Activated T-helper 9 cell treated with anti-CD3 and anti-CD28 coated beads, Interleukin-2, amount 50 U/mL, for 16 hours (primary cell): ENCODE results near the gene HS3ST6.
"Not testable (repeated sequence)": the region's sequence is repeated elsewhere in the genome, so short reads cannot be mapped to it uniquely, and the experiment has no call there.

Experiments used
- DNase-seq: peaks from one replicate; pipeline ENCODE4 v3.0.0-alpha.2; 2020; ENCODE audit warnings: low read depth

HS3ST6 gene

DNA sequence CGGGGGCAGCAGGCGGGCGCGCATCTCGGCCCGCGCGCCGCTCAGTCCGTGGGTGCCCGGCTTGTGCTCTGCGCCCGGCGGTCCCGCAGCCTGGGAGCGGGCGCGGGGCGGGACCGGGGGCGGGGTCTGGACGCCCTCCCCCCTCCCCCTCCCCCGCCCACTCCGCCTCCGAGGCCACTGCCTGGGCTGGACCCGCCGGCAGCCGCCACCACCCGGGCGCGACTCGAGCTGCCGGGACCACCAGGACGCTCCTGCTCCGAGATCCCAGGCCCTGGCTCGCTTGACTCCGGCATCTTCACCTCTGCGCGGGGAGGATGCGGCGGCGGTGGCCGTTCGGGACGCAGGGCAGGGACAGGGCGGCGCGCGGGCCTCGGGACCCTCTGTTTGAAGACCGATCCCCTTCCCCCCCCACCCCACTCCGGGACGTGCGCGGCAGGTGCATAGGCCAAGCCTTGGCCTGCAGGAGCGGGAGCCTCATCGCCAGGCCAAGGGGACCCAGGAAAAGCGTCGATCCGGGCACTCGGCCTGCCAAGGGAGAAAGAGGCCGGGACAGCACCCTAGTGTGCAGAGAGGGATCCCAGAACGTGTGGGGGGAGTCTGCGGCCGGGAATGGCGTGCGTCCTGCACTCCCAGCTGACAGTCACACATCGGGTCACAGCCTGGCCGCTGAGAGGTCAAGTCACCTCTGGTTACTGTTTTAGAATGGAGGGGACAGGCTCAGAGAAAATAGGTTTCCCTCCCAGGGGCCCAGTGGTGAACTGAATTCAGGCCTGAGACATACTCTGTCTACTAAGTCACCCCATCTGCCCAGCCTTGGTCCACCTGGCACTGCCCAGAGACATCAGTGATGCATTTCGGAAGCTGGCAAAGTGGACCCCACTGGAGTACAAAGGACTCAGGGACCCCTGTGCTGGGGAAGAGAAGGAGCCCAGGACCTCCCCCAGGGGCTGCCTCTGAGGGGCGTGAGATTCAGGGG, at the start of gene HS3ST6:
HS3ST6 (minus strand) TSS at position 65 of the 976 bp plus-strand sequence. CDS start 92 bp downstream, outside the sequence.
- DNase-seq = no peak

GRCh38 chr16:1966460-1966859, 48.2 kb upstream of the HS3ST6 start, which contains the start of gene RNF151:
TSS of gene RNF151 (plus strand) at chr16:1966856. CDS start at chr16:1966882, 26 bp downstream.
- no peak for DNase-seq

DNA sequence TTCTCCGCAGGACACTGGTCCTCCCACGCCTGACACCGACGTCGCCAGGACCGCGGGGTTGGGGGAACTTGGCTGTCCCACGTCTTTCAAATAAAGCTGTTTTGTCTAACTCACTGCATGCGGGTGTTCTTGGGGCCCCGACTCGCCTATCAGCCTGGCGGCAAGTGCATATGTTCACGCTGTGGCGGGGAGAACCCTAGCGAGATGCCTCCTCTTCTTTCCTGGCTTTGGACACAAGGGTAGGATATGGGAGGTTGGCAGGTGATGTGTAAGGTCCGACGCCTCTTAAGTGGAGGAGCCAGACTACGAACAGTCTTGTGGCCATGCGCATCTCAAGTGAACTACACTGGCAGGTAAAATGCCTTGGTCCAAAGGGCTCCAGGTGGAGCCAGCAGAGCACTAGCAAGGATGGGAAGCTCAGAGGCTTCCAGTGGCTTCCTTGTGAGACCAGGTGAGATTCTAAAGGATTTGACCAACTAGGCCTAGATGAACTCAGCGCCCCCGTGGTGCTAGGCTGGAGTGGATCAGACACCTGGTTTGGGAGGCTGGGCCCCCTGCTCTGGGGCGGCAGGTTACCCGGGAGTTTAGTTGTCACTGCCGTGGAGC, 47.3 kb upstream of the HS3ST6 start:
- no peak for DNase-seq

GRCh38 chr16:1964506-1965395, 46.5 kb upstream of the HS3ST6 start, which contains the start of gene RPS2:
TSS of gene RPS2 (minus strand) at chr16:1964826. CDS start at chr16:1964625, 201 bp downstream.
- DNase-seq = peak; percentile 98

DNA sequence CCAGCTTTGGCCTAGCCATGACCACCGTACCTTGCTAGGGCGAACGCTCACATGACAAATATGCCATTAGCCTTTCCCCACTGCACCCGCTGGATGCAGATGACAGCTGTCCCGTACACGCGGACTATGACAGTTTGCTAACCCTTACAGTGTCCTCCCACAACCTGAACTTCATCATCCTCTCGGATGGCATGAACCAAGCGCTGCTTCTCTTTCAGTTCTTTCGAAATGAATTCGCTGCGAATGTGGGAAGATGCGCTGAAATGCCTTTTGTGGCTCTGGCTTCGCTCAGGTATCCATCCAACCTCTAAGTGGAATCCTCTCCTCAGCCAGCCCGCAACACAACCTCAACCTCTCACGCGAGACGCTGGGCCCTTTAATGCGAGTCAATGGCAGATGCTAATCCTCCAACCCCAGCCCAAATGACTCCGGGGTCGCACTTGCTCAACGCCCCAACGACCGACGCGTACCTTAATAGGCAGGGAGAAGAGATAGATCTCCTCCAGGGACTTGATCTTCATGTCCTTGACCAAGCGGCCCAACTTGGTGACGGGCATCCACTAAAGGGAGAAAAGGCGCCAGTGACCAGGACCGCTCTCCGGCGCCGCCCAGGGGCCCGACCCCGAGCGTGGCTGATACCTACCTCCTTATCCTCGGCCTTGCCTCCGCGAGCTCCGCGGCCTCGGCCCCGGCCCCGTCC, 45.7 kb upstream of the HS3ST6 start:
- no peak for DNase-seq

DNA sequence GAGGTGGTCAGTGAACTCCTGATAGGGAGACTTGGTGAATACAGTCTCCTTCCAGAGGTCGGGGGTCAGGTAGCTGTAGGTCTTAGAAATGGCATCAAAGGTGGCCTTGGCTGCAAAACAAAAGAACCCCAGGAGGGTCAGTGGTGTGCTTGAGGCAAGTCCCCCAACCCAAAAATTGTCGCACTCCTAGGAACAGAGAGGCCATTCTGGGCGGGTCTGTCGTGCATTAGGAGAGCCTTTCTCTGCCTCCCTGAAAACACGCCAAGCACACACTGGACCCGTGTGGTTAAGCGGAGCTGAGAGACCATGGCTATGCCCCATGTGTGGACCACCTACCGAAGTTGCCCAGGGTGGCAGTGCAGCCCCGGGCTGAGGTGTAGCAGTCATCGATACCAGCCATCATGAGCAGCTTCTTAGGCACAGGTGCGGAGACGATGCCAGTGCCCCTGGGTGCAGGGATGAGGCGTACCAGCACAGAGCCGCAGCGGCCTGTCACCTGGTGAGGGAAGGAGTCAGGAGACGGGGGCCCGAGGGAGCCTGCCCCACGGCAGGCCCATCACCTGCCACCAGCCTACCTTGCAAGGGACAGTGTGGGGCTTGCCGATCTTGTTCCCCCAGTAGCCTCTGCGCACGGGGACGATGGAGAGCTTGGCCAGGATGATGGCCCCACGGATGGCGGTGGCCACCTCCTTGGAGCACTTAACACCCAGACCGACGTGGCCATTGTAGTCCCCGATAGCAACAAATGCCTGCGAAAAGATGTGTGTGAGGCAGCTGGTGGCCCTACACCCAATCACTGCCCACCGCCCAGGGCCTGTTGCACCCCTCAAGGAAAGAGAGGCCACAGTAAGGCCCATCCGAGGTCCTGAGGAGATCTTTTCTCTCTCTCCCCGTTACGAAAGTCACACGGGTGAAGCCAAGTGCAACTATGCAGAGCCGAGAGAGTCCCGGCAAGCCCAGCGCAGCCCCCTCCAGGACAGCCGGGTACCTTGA, 44.2 kb upstream of the HS3ST6 start:
- not testable (repeated sequence) for DNase-seq

- no peak for DNase-seq
Measured at GRCh38 chr16:1961651-1962067, 43.4 kb upstream of the HS3ST6 start.

GRCh38 chr16:1960665-1961630, 42.7 kb upstream of the HS3ST6 start:
- DNase-seq = no peak

DNA sequence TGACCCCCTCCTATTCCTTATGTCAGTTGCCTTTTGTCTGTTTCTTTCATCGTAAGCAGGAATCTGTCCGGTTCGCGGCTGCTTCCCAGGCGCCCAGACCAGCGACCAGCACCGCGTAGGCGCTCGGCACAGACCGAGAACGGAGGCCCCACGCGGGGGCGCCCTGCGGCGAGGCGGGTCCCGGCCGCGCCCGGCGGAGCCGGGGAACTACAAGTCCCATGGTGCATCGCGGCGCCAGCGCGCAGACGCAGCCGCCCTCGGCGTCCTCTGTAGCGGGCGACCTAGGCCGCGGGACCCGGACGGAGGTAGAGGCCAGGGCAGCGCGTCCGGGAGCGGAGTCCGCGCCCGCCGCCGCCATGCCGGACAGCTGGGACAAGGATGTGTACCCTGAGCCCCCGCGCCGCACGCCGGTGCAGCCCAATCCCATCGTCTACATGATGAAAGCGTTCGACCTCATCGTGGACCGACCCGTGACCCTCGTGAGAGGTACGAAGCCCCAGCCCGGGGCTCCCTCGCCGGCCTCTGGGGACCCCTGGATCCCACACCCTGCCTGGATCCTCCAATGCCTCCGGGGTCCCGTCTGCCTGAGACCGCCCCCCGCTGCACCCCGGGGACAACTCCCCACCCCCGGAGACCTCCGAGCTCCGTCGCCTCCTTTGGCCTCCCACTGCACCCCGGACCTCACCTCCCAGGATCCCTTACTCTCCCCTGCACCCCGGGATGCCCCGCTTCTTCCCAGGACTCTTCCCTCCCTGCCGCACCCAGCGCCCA, 41.2 kb upstream of the HS3ST6 start, which contains the start of gene NDUFB10:
NDUFB10 (plus strand) TSS at position 270 of the 771 bp plus-strand sequence; CDS start at position 357, 87 bp downstream.
- peak; percentile 89 for DNase-seq

GRCh38 chr16:1958715-1959268, 40.6 kb upstream of the HS3ST6 start:
- no peak for DNase-seq

GRCh38 chr16:1958143-1958491, 39.9 kb upstream of the HS3ST6 start:
- DNase-seq = not testable (repeated sequence)

GRCh38 chr16:1957434-1958142, 39.4 kb upstream of the HS3ST6 start:
- DNase-seq = not testable (repeated sequence)

DNA sequence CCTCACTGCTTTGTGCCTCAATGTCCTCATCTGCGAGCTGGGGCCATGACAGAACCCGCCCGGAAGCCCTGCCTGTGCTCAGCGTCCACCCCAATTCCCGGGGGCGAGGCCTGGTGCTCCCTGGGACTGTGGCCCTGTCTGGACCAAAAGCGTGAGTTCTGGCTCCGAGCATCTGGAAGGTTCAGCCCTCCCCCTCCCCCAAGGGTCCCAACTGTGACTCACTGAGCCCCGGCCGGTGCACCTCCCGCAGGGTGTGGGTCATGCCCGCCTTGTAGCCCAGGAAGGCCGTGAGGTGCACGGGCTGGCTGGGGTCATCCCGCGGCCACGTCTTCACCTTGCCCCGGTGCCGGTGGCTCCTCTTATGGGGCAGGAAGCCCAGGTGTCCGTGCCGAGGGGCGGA, 35.5 kb upstream of the HS3ST6 start:
- DNase-seq = no peak

- DNase-seq = no peak
Measured at GRCh38 chr16:1950559-1950958, 32.3 kb upstream of the HS3ST6 start.

DNA sequence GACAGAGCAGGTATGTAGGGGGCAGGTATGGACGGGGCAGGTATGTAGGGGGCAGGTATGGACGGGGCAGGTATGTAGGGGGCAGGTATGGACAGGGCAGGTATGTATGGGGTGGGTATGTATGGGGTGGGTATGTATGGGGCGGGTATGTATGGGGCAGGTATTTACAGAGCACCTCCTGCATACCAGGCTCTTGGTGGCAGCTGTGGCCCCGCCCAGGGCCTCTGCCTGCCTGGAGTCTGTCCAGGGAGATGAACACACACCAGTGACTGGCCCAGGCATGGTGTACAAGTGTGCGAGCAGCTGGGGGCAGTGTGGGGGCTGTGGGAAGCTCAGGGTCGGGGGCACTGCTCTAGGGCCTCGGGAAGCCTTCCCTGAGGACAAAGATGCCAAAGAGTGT, 31.8 kb upstream of the HS3ST6 start:
- no peak for DNase-seq

- DNase-seq = no peak
Measured at GRCh38 chr16:1949507-1949906, 31.3 kb upstream of the HS3ST6 start.

- DNase-seq = no peak
Measured at GRCh38 chr16:1947369-1947670, 29.1 kb upstream of the HS3ST6 start.
